ENCODE results near the gene CLCN1. TPM values are rescaled to one million over a fixed set of nuclear protein-coding genes. Genes with fewer than 3 reads are reported as not detected.
"Not testable (repeated sequence)": the region's sequence is repeated elsewhere in the genome, so short reads cannot be mapped to it uniquely, and the experiment has no call there.

CLCN1 gene
- total RNA-seq, 1 experiment from 2014 or later: 2.8 TPM

DNA sequence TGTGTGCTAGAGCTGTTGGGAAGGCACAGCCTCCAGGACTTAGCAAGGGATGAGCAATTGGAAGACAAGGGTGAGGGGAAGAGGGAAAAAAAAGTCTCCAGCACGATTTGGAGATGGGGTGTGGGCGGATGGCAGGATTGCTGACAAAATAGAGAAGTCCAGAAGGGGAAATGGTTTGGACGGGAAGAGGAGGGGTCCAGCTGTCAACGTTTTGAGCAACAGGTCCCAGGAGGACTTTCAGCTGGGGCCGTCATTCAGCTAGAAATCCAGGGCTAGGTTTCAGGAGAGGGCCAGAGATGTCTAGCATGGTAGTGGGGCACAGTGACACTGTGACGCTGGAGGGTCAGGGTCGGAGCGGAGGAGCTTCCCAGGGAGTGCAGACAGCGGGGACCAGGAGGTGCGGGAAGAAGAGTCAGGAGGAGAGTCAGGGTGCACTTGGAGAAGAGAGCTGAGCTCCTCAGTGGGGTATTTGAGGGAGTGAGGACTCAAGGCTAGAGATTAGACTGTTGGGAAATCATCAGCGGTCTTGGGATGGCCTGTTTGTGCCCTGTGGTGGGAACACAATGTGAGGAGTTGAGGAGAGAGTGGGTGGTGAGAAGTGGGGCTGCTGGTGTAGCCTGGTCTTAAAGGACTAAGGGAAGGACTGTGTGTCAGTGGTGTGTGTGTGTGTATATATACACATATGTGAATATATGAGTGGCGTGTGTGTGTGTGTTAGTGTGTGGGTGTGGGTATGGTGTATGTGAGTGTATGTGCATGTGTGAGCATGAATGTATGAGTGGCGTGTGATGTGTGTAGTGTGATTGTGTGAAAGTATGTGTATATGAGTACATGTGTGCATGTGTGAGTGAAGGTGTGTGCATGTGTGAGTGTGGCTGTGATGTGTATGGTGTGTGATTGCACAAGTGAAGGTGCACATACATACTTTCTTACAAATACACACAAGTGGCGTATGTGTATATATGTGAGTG, 69.0 kb downstream of the CLCN1 start:
- DNase-seq (ENCODE audit: low spot score): no peak

DNA sequence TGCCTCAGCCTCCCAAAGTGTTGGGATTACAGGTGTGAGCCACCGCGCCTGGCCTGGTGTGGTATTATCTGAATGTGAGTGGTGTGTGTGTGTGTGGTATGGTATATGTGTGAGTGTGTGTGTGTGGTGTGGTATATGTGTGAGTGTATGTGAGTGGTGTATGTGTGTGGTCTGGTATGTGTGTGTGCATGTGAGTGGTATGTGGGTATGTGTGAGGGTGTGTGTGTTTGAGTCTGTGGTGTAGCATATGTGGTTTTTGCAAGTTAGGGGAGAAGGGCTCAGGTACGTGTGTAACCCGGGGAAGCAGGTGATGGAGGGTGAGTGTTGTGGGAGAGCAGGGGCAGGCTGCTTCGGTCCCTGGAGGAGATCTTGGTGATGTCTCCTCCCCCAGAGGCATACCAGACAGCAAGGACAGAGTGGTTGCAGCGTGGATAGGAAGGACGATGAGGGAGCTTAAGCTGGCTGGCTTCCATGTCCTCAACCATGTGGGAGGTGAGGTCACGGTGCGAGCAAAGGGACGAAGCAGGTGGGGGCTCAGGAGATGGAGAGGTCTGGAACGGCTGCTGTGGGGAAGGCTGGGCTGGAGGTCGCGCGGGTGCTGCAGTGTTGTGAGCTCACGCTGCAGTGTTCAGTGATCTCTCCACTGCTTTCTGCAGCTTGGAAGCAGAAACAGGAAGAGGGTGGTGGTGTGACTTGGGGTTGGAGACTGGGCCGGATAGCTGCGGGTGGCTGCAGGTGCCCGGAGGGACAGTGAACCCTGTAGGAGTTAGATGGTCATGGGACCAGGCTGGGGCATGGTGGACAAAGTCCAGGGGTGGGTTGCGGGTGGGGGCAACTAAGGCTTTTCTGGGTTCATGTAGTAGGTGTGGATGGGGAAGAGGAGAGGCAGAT, 70.2 kb downstream of the CLCN1 start:
- no peak for DNase-seq (ENCODE audit: low spot score)

DNA sequence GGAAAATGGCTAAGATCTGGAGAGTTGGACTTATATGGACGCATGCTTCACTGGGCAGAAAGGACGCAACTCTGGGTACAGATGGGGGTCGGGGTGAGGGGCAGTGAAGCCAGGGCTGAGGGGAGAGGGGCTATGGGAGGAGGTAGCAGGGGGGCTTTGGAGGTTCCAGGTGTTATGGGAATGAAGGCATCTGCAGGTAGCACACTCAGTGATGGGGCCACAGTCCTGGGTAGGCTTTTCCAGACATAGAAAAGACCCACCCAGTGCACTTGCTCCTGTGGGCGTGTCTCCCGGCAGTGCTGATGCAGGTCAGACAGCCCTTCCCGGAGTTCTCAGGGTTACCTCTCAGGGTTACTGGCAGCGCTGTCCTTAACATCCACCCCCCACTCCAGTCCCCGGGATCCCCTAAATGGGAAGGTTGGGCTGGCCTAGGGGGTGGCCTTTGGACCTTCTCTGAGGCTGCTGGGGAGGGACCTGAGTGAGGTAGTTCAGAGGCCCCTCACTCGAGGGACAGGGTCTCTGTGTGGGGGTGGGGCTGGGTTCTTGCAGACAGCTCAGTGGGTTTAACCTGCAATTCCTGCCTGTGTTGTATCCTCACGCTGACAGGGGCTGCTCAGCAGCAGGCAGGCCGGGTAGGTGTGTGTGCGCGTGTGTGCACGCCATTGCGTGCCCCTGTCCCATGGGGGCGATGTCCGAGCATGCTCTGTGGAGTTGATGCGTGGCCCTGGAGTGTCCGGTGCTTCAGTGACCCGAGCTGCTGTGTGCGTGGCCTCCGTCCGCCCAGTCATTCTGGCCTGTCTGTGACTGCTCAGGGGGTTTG, 71.5 kb downstream of the CLCN1 start:
- DNase-seq (ENCODE audit: low spot score): no peak

DNA sequence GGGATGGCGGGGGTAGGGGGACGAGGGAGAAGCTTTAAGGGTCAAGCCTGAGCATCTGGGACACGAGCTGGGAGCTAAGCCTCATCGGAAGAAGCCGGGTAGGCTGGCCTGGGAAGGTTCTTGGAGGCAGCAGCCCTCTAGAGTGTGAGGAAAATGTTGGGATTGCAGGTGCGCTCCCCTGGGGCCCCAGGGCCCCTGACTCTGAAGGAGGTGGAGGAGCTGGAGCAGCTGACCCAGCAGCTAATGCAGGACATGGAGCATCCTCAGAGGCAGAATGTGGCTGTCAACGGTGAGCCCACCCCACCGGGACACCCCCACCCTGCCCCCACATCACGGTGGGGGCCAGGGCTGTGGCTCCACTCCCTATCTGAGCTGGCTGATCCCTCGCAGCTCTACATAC, 72.1 kb downstream of the CLCN1 start:
- no peak for DNase-seq (ENCODE audit: low spot score)

DNA sequence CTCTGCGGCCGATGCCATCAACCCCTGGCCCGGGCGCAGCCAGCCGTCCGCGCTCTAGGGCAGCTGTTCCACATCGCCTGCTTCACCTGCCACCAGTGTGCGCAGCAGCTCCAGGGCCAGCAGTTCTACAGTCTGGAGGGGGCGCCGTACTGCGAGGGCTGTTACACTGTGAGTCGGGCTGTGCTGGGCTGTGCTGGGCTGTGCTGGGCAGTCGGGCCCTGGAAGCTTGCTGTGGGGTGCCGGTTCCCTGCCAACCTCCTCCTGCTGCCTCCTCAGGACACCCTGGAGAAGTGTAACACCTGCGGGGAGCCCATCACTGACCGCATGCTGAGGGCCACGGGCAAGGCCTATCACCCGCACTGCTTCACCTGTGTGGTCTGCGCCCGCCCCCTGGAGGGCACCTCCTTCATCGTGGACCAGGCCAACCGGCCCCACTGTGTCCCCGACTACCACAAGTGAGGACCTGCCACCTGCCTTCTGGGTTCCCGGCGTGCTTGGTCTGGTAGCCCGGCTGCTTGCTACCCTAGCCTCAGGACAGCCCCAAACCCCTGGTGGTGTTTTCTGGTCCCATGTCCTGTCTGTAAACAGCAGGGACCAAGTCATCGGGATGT, 72.7 kb downstream of the CLCN1 start:
- DNase-seq (ENCODE audit: low spot score): no peak

DNA sequence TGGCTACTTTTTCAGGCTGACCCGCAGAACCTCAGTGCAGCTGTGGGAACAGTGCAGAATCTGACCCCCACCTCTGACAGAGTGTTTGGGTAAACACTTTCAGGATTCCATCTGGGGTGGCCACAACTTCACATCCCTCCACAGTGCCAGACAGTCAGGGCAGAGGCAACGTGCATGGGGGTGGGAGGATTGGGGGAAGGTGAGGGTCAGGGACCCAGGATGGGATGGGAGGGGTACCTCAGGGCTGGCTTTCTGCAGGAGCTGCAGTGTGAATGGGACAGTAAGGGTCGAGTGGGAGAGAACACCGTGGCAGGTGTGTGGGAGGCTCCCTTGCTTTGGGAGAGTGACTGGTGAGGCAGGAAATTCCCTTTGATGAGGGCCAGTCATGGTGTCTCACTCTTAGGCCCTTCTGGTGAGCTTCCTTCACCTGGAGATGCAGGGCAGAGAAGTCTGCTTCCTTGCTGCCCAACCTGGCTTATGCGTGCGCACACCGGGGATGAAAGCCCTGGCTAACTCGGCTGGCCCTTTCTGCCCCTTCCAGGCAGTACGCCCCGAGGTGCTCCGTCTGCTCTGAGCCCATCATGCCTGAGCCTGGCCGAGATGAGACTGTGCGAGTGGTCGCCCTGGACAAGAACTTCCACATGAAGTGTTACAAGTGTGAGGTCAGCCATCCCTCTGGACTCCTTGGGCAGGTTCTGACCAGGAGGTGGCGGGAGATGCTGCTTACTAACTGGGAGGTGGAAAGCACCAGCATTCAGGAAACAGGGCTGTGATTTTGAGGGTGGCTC, 73.6 kb downstream of the CLCN1 start:
- DNase-seq (ENCODE audit: low spot score): peak; percentile 32

DNA sequence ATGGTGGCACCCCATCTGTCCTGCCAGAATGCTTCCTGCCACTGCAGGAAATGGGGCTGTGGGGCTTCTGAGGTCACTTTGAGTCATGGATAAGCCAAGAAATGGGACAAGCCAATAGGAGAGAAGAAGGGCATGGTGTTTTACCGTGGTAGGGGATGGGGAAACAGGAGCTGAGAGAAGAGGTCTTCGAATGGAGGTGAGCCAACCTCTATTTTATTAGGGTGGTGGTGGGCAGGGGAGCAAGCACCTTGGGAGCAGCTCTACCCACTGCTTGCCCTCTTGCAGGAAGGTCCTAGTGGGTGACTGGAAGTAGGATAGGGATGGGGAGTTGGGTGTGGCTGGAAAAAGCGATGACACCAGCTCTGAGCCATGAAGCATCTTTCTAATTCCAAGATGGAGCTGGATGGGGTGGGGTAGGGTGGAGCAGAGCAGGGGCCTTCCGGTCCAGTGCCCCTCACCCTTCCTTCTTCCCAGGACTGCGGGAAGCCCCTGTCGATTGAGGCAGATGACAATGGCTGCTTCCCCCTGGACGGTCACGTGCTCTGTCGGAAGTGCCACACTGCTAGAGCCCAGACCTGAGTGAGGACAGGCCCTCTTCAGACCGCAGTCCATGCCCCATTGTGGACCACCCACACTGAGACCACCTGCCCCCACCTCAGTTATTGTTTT, 74.3 kb downstream of the CLCN1 start:
- no peak for DNase-seq (ENCODE audit: low spot score)

DNA sequence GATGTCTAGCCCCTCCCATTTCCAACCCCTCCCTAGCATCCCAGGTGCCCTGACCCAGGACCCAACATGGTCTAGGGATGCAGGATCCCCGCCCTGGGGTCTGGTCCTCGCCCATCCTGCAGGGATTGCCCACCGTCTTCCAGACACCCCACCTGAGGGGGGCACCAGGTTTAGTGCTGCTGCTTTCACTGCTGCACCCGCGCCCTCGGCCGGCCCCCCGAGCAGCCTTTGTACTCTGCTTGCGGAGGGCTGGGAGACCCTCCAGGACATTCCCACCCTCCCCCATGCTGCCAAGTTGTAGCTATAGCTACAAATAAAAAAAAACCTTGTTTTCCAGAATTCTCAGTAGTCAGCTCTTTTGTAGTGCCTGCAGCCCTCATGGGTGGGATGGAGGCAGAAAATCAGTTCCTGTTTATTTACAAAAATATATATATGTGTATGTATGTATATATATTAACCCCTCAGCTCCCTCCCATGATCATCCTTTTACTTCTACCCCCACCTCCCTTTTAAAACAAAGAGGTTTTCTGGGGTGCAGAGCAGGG, 74.9 kb downstream of the CLCN1 start:
- DNase-seq (ENCODE audit: low spot score): no peak

DNA sequence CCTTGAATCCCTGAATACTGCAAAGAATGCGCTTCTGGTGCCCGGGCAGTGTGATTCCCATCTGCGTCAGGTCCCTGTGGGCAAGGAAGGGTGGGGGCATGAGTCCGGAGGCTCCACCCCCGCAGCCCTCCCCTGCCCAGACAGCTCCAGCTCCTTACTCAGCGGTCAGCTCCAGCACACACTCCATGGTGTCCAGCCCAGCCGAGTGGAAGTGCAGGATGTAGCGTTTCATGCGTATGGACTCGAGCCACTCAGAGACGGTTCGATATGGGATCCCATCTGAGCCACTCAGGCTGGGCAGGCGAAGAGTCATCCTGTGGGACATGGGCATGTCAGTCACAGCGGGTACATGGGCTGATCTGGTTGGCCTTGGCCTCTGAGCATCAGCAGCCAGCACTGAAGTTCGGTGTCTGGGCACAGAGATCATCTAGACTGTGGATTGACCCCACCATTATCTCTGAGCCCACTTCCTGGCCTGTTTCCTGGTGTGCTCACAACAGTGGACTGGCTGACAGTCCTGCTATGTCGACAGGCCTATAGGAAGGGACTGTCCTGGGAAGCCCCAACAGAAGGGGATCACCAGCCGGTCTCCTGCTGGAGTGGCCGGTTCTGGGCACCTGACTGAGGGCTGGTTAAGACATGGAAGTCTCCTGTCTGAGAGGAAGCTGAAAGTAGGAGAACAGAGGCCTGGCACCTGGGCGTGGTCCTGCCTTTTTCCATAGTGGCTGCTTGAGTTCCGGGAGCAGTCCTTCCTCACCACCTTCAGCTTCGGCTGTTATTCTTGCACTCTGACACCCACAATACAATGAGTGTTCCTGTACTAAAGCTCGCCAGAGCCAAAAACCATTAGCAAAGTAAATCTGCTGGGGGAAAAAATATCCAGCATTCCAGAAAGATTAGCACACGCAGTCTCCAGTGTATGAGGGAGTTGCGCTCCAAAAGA, 75.8 kb downstream of the CLCN1 start:
- no peak for DNase-seq (ENCODE audit: low spot score)

DNA sequence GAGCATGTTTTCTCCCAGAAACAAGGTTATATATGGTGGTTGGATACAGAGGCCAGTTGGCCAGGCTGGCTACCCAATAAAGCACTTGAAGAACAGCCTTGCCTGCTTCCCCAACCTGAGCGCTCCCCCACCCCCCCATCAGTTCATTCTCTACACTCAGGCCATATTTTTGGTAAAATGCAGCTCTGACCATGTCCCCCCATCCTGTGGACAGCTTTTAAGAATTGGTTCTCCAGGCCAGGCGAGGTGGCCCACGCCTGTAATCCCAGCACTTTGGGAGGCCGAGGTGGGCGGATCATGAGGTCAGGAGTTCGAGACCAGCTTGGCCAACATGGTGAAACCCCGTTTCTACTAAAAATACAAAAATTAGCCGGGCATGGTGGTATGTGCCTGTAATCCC, 76.5 kb downstream of the CLCN1 start:
- DNase-seq (ENCODE audit: low spot score): not testable (repeated sequence)

DNA sequence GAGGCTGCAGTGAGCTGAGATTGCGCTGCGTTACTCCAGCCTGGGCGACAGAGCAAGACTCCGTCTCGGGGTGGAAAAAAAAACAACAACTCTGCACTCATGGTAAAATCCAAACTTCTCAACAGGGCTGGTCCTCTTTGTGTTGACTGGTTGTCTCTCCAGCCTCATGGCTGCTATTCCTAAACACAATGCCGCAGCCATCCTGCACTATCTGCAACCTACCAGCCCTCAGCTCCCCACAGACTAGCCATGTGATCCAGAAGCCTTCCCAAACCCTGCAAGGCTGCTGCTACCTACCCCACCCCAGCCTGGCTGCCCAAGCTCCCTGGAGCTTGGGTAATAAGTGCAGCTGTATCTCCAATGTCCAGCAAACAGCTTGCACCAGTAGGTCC, 77.0 kb downstream of the CLCN1 start:
- DNase-seq (ENCODE audit: low spot score): no peak

DNA sequence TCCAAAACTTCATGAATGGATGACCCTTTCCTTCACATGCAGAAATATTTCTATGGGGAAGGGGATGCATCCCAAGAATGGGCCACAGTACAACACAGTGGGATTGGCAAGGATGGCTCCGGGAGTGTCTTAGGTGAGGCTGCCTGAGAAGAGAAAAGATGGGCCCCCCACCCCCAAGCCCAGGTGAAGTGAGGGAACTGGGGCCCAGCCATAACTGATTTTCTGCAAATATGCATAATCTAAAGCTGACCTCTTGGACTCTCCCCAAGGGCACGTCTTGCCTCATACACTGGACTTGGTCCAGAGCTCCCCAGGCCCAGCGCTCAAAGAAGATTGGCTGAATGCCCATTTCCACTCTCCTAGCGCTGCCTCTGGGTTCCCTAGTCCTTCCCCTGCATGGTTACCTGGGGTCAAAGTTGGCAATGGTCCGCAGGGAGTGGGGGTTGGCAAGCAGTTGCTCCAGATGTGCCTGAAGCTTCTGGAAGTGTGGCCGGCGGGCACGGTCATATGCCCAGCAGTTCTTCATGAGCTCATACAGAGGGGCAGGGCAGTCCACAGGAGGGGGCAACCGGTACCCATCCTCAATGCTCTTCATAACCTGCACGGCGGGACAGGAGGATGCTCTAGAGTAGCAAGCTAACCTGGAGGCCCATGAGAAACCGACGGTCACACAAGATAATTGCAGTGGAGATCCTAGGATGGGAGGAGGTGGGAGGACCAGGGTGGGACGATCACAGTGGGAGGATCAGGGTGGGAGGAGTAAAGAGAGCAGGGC, 77.5 kb downstream of the CLCN1 start:
- no peak for DNase-seq (ENCODE audit: low spot score)

DNA sequence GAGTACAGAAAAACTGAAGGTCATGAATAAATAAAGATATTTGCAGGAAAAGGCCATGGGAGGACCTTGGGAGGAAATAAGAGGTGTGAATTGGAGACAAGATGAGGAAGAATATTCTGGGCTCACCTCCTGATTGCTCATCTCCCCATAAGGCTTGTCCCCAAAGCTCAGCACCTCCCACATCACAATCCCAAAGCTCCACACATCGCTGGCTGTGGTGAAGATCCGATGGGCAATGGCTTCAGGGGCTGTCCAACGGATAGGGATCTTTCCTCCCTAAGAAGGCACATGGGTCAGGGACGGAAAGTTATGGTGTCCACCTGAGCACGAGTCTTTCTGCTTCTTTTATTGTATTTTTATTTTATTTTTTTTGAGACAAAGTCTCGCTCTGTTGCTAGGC, 78.2 kb downstream of the CLCN1 start:
- DNase-seq (ENCODE audit: low spot score): no peak

DNA sequence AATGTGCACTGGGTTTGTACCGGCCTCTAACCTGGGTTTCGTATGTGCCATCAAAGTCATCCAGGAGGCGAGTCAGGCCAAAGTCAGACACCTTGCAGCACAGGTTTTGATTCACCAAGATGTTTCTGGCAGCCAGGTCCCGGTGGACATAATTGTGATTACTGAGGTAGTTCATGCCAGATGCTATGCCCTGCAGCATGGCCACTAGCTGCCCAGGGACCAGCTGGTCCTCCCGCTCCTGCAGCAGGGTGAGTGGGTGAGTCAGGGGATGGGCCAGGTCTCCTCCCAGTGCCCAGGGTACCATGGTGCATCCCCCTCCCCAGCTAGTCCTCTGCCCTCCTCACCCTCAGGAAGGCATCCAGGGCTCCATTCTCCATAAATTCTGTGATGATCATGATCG, 78.9 kb downstream of the CLCN1 start:
- DNase-seq (ENCODE audit: low spot score): no peak

DNA sequence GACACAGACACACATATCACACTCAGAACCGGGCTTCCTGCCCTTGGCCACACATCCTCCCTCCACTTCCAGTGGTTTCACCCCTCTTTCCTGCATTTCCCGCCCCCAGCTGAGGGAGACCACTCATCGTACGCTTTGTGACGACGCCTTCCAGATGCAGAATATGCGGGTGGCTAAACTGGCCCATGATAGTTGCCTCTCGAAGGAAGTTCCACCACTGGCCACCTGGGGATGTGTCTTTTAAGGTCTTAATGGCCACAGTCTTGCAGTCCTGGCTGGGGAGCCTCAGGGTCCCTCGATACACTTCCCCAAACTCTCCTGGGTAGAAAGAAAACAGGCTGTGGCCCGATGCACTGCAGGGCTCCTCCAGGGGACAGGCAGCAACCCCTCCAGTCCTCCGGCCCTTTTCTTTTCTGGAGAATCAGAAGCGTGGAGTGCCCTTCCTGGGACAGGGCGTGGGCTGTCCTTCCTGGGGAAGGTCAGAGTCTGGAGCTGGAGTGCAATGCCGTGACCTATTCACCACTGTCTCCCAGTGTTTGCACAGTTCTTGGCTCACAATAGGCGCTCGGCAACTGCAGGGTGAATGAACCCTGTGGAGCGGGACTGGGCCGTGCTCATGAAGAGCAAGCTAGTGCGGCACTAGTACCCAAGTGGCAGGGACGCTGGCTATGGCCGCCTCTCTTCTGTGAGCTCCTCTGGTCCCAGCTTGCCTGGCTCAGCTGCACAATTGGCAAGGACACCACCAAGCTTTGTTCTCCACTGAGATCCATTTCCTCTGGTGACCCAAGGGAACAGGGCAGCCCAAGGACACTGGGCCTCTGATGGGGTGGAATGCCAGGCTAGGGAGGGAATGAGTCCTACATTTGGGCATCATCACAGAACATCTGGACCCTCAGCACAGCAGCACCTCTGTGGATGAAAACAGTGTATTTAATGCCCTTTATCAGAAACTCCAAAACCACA, 79.6 kb downstream of the CLCN1 start:
- DNase-seq (ENCODE audit: low spot score): no peak

DNA sequence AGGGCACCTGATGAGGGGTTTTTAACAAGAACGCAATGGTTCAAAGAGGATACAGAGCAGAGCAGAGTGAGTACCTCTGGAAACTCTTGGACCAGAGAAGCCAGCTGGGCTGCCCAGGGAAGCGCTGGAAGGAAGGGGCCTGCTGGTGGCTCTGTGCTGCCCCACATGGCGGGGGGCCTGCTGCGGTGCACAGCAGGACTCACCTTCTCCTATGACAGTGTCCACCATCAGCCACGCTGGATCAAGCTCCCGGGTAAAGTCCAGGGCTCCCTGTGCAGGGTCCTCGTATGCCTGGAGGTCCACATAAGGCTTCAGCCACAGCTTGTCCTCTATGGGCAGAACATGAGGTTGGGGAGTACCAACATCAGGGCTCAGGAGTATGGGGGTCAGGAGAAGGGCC, 80.3 kb downstream of the CLCN1 start:
- DNase-seq (ENCODE audit: low spot score): no peak
